ENCODE results near the gene NRBF2.

GRCh38 chr10:63146503-63146902 is 13.4 kb downstream of the NRBF2 start:
- TF ChIP-seq CTCF (conservative IDR thresholded peaks at IDR 0.05; ENCODE audit: low read depth in 2 of 2) (no peak), EZH2 (IDR thresholded peaks at IDR 0.05; ENCODE audit: low read depth, unreplicated experiment) (no peak), JUNB (IDR thresholded peaks at IDR 0.05; ENCODE audit: unreplicated experiment) (no peak), POLR2AphosphoS5 (IDR thresholded peaks at IDR 0.05; ENCODE audit: low read depth) (no peak), REST (IDR thresholded peaks at IDR 0.05; ENCODE audit: unreplicated experiment) (no peak), EZH2phosphoT487 (IDR thresholded peaks at IDR 0.05; ENCODE audit: unreplicated experiment) (no peak), CREB1 (CRISPR knock-in tag; IDR thresholded peaks at IDR 0.05; ENCODE audit: low read depth) (no peak), ZNF331 (CRISPR knock-in tag; IDR thresholded peaks at IDR 0.05; ENCODE audit: low read depth) (no peak), ETS1 (IDR thresholded peaks at IDR 0.05) (no peak), ZNF114 (CRISPR knock-in tag; IDR thresholded peaks at IDR 0.05) (no peak)
